ENCODE results near the gene RTP3.
A peak's percentile ranks its signal among the peaks of the same experiment; 100 is the strongest.

RTP3 gene

GRCh38 chr3:46464326-46465195 is 33.2 kb upstream of the RTP3 start, which contains the start of gene LTF:
TSS of gene LTF (minus strand) at chr3:46464905. CDS start at chr3:46464867, 38 bp downstream.
- no peaks in the 10 kb centered on the region for H3K36me3 Mint-ChIP-seq (ENCODE audit: low read depth)
- H3K27me3 Mint-ChIP-seq: peaks cover 45% of the 10 kb centered on the region
- H3K27ac Mint-ChIP-seq: no peak within 1 kb of the TSS

GRCh38 chr3:46465196-46465520 is 32.6 kb upstream of the RTP3 start:
- Mint-ChIP-seq H3K4me1 (ENCODE audit: low read depth) (no peaks in the 10 kb centered on the region), H3K4me3 (no peak overlapping the region), H3K27me3 (peaks cover 45% of the 10 kb centered on the region), H3K36me3 (ENCODE audit: low read depth) (no peaks in the 10 kb centered on the region), H3K27ac (no peak overlapping the region), H3K9me3 (no peaks in the 10 kb centered on the region)

More at GRCh38 chr3:46464326-46465195, 33.2 kb upstream of the RTP3 start, which contains the start of gene LTF:
- H3K9me3 Mint-ChIP-seq: no peaks in the 10 kb centered on the region
- H3K4me1 Mint-ChIP-seq (ENCODE audit: low read depth): no peaks in the 10 kb centered on the region
- H3K4me3 Mint-ChIP-seq: no peak within 1 kb of the TSS

- H3K4me3 Mint-ChIP-seq: no peak overlapping the region
- peaks cover 40% of the 10 kb centered on the region for H3K27me3 Mint-ChIP-seq
- no peaks in the 10 kb centered on the region for H3K36me3 Mint-ChIP-seq (ENCODE audit: low read depth)
- H3K27ac Mint-ChIP-seq: no peak overlapping the region
- H3K4me1 Mint-ChIP-seq (ENCODE audit: low read depth): no peaks in the 10 kb centered on the region
- no peaks in the 10 kb centered on the region for H3K9me3 Mint-ChIP-seq
Observed at GRCh38 chr3:46466273-46466672, 31.5 kb upstream of the RTP3 start.

- Mint-ChIP-seq H3K36me3 (ENCODE audit: low read depth) (no peaks in the 10 kb centered on the region), H3K27ac (peak overlapping the region; percentile 14), H3K4me3 (no peak overlapping the region), H3K4me1 (ENCODE audit: low read depth) (no peaks in the 10 kb centered on the region), H3K27me3 (peaks cover 34% of the 10 kb centered on the region), H3K9me3 (no peaks in the 10 kb centered on the region)
Observed at GRCh38 chr3:46466871-46467403, 30.8 kb upstream of the RTP3 start.

GRCh38 chr3:46467562-46467961 is 30.2 kb upstream of the RTP3 start:
- H3K4me1 Mint-ChIP-seq (ENCODE audit: low read depth): no peaks in the 10 kb centered on the region
- H3K9me3 Mint-ChIP-seq: no peaks in the 10 kb centered on the region
- peaks cover 28% of the 10 kb centered on the region for H3K27me3 Mint-ChIP-seq
- no peaks in the 10 kb centered on the region for H3K36me3 Mint-ChIP-seq (ENCODE audit: low read depth)
- no peak overlapping the region for H3K27ac Mint-ChIP-seq
- no peak overlapping the region for H3K4me3 Mint-ChIP-seq

GRCh38 chr3:46468753-46469600 is 28.8 kb upstream of the RTP3 start:
- Mint-ChIP-seq H3K36me3 (ENCODE audit: low read depth) (no peaks in the 10 kb centered on the region), H3K4me1 (ENCODE audit: low read depth) (no peaks in the 10 kb centered on the region), H3K9me3 (no peaks in the 10 kb centered on the region), H3K27me3 (peaks cover 26% of the 10 kb centered on the region), H3K27ac (no peak overlapping the region), H3K4me3 (no peak overlapping the region)

- Mint-ChIP-seq H3K27me3 (peaks cover 22% of the 10 kb centered on the region), H3K9me3 (peaks cover 8% of the 10 kb centered on the region), H3K4me1 (ENCODE audit: low read depth) (no peaks in the 10 kb centered on the region), H3K27ac (no peak overlapping the region), H3K36me3 (ENCODE audit: low read depth) (peaks cover 3% of the 10 kb centered on the region), H3K4me3 (no peak overlapping the region)
Observed at GRCh38 chr3:46469680-46470357, 28.0 kb upstream of the RTP3 start.

- Mint-ChIP-seq H3K27me3 (peaks cover 17% of the 10 kb centered on the region), H3K4me3 (no peak overlapping the region), H3K27ac (no peak overlapping the region), H3K4me1 (ENCODE audit: low read depth) (no peaks in the 10 kb centered on the region), H3K9me3 (peaks cover 16% of the 10 kb centered on the region), H3K36me3 (ENCODE audit: low read depth) (peaks cover 3% of the 10 kb centered on the region)
Observed at GRCh38 chr3:46470831-46471230, 26.9 kb upstream of the RTP3 start.

GRCh38 chr3:46471371-46471914 is 26.3 kb upstream of the RTP3 start:
- H3K36me3 Mint-ChIP-seq (ENCODE audit: low read depth): peaks cover 3% of the 10 kb centered on the region
- no peak overlapping the region for H3K4me3 Mint-ChIP-seq
- H3K4me1 Mint-ChIP-seq (ENCODE audit: low read depth): no peaks in the 10 kb centered on the region
- no peak overlapping the region for H3K27ac Mint-ChIP-seq
- H3K27me3 Mint-ChIP-seq: peaks cover 18% of the 10 kb centered on the region
- peaks cover 16% of the 10 kb centered on the region for H3K9me3 Mint-ChIP-seq

- H3K27me3 Mint-ChIP-seq: peaks cover 26% of the 10 kb centered on the region
- H3K36me3 Mint-ChIP-seq (ENCODE audit: low read depth): peaks cover 3% of the 10 kb centered on the region
Observed at GRCh38 chr3:46472736-46473135, 25.0 kb upstream of the RTP3 start.

GRCh38 chr3:46477145-46477544 is 20.6 kb upstream of the RTP3 start:
- Mint-ChIP-seq H3K9me3 (peaks cover 16% of the 10 kb centered on the region), H3K27ac (no peak overlapping the region), H3K27me3 (peaks cover 29% of the 10 kb centered on the region), H3K36me3 (ENCODE audit: low read depth) (peaks cover 3% of the 10 kb centered on the region), H3K4me3 (no peak overlapping the region), H3K4me1 (ENCODE audit: low read depth) (no peaks in the 10 kb centered on the region)

More at GRCh38 chr3:46472736-46473135, 25.0 kb upstream of the RTP3 start:
- Mint-ChIP-seq H3K4me1 (ENCODE audit: low read depth) (no peaks in the 10 kb centered on the region), H3K27ac (no peak overlapping the region), H3K9me3 (peaks cover 16% of the 10 kb centered on the region), H3K4me3 (no peak overlapping the region)

GRCh38 chr3:46477756-46478155 is 20.0 kb upstream of the RTP3 start:
- Mint-ChIP-seq H3K27me3 (peaks cover 28% of the 10 kb centered on the region), H3K36me3 (ENCODE audit: low read depth) (peaks cover 3% of the 10 kb centered on the region), H3K4me1 (ENCODE audit: low read depth) (no peaks in the 10 kb centered on the region), H3K4me3 (no peak overlapping the region), H3K27ac (no peak overlapping the region), H3K9me3 (peaks cover 16% of the 10 kb centered on the region)

GRCh38 chr3:46478341-46478740 is 19.4 kb upstream of the RTP3 start:
- H3K27ac Mint-ChIP-seq: no peak overlapping the region
- peaks cover 16% of the 10 kb centered on the region for H3K9me3 Mint-ChIP-seq
- H3K4me1 Mint-ChIP-seq (ENCODE audit: low read depth): no peaks in the 10 kb centered on the region
- peaks cover 22% of the 10 kb centered on the region for H3K27me3 Mint-ChIP-seq
- H3K36me3 Mint-ChIP-seq (ENCODE audit: low read depth): peaks cover 3% of the 10 kb centered on the region
- no peak overlapping the region for H3K4me3 Mint-ChIP-seq

- H3K4me1 Mint-ChIP-seq (ENCODE audit: low read depth): no peaks in the 10 kb centered on the region
- peaks cover 16% of the 10 kb centered on the region for H3K9me3 Mint-ChIP-seq
- peaks cover 3% of the 10 kb centered on the region for H3K36me3 Mint-ChIP-seq (ENCODE audit: low read depth)
- no peak overlapping the region for H3K4me3 Mint-ChIP-seq
- peaks cover 18% of the 10 kb centered on the region for H3K27me3 Mint-ChIP-seq
- H3K27ac Mint-ChIP-seq: no peak overlapping the region
Observed at GRCh38 chr3:46479021-46479420, 18.8 kb upstream of the RTP3 start.

All from stimulated activated naive CD8-positive, alpha-beta T cell treated with anti-CD3 and anti-CD28 coated beads, Interleukin-15, Interleukin-2, amounts not matched to agents 100 ng/mL and 50 ng/mL, for 24 hours (primary cell).